Mesendoderm (in vitro differentiated cells): Measurements from ENCODE around the gene OPN4.

ENCODE experiments used
- DNase-seq: peaks from one replicate; pipeline ENCODE4 v3.0.0; 2013
- H2AK5ac ChIP-seq: 2 replicates; pipeline ENCODE4 v1.6.1; 2013; ENCODE audit warnings: low read length, inconsistent platforms
- H2BK120ac ChIP-seq: 2 replicates; pipeline ENCODE4 v1.6.1; 2013; ENCODE audit warnings: low read depth, mild to moderate bottlenecking, low read length, moderate library complexity, mixed read lengths
- H2BK15ac ChIP-seq: replicated peaks from 2 replicates; pipeline ENCODE4 v1.6.1; 2013; ENCODE audit warnings: low read depth, mild to moderate bottlenecking, moderate library complexity
- H2BK5ac ChIP-seq: 2 replicates; pipeline ENCODE4 v1.6.1; 2013; ENCODE audit warnings: low read length, inconsistent platforms
- H3K18ac ChIP-seq: 2 replicates; pipeline ENCODE4 v1.6.1; 2013; ENCODE audit warnings: mild to moderate bottlenecking, low read length, mixed read lengths
- H3K23ac ChIP-seq: one replicate; pipeline ENCODE4 v1.6.1; 2013; ENCODE audit warnings: low read length
- H3K27ac ChIP-seq: 2 replicates; pipeline ENCODE4 v1.5.1; 2013; ENCODE audit warnings: low read depth, mild to moderate bottlenecking, inconsistent platforms, low read length, moderate library complexity
- H3K27me3 ChIP-seq: 2 replicates; pipeline ENCODE4 v1.6.1; 2013; ENCODE audit warnings: low read length, control low read depth, mild to moderate bottlenecking, inconsistent platforms; ENCODE audit not compliant: insufficient read depth, poor library complexity
- H3K36me3 ChIP-seq: 2 replicates; pipeline ENCODE4 v1.6.1; 2013; ENCODE audit warnings: low read length, inconsistent platforms; ENCODE audit not compliant: control insufficient read depth, insufficient read depth
- H3K4ac ChIP-seq: one replicate; pipeline ENCODE4 v1.6.1; 2013; ENCODE audit warnings: low read depth, mild to moderate bottlenecking, low read length, moderate library complexity
- H3K4me1 ChIP-seq: 2 replicates; pipeline ENCODE4 v1.6.1; 2013; ENCODE audit warnings: low read depth, low read length, inconsistent platforms; ENCODE audit not compliant: control insufficient read depth
- H3K4me2 ChIP-seq: 2 replicates; pipeline ENCODE4 v1.6.1; 2013; ENCODE audit warnings: low read length
- H3K4me3 ChIP-seq: 2 replicates; pipeline ENCODE4 v1.5.1; 2013; ENCODE audit warnings: mild to moderate bottlenecking, low read length
- H3K56ac ChIP-seq: one replicate; pipeline ENCODE4 v1.6.1; 2013; ENCODE audit warnings: low read length
- H3K79me1 ChIP-seq: 2 replicates; pipeline ENCODE4 v1.6.1; 2013; ENCODE audit warnings: low read length, inconsistent platforms
- H3K79me2 ChIP-seq: 2 replicates; pipeline ENCODE4 v1.6.1; 2013; ENCODE audit warnings: mild to moderate bottlenecking, low read length; ENCODE audit not compliant: control insufficient read depth, insufficient read depth
- H3K9ac ChIP-seq: 2 replicates; pipeline ENCODE4 v1.6.1; 2013; ENCODE audit warnings: low read length, inconsistent platforms
- H4K5ac ChIP-seq: one replicate; pipeline ENCODE4 v1.6.1; 2013; ENCODE audit warnings: low read length
- H4K8ac ChIP-seq: one replicate; pipeline ENCODE4 v1.6.1; 2013; ENCODE audit warnings: low read depth, mild to moderate bottlenecking, control low read depth, low read length, moderate library complexity
- WGBS: extraction: QIAGEN DNeasy Blood & Tissue Kit; methylation state at CpG from one replicate; pipeline ENCODE4 v1.1.7; 2013; ENCODE audit warnings: low lambda C conversion rate, missing lambda C conversion rate; ENCODE audit not compliant: insufficient coverage; ENCODE audit errors: extremely low coverage; 5-methylcytosine and 5-hydroxymethylcytosine counted together

Gene OPN4

DNA sequence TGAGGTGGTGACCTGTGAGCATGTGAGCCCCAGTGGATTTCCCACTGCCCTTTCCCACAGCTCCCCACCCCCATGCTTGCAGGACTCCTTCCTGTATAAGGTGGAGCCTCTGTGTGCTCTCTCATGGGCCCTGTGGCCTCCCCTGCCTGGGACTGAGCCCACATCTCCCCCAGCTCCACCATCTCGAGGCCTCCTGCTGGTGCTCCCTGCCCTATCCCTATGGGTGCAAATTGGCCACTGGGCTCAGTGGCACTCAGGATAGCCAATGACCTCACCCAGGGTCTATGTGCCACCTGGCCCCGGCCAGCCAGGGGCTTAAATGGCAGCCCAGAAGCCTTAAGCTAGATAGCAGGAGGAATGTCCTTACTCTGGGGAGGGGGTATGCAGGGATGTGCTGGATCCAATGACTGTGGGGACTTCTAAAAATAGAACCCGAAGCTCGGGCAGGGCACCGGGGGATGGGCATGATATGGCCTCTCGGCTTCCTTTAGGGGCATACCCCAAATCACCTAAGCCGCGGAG, 16.0 kb downstream of the OPN4 start:
- Histone ChIP-seq H3K56ac (peak overlapping the region; percentile 30), H3K4ac (no peak overlapping the region), H4K5ac (no peak overlapping the region), H3K79me2 (no peaks in the 10 kb centered on the region), H2BK15ac (no peak overlapping the region), H3K4me1 (peaks cover 5% of the 10 kb centered on the region), H2AK5ac (no peak overlapping the region), H4K8ac (no peak overlapping the region), H3K4me2 (no peak overlapping the region), H3K27ac (no peak overlapping the region), H3K36me3 (no peaks in the 10 kb centered on the region), H2BK120ac (no peak overlapping the region), H3K9ac (no peak overlapping the region), H3K18ac (no peak overlapping the region), H3K23ac (no peak overlapping the region), H3K79me1 (no peaks in the 10 kb centered on the region), H3K4me3 (no peak overlapping the region), H3K27me3 (no peaks in the 10 kb centered on the region), H2BK5ac (no peak overlapping the region)
- DNase-seq, result peak; percentile 37
- WGBS, result no CpG with 5 or more reads among the region's 8 CpGs

DNA sequence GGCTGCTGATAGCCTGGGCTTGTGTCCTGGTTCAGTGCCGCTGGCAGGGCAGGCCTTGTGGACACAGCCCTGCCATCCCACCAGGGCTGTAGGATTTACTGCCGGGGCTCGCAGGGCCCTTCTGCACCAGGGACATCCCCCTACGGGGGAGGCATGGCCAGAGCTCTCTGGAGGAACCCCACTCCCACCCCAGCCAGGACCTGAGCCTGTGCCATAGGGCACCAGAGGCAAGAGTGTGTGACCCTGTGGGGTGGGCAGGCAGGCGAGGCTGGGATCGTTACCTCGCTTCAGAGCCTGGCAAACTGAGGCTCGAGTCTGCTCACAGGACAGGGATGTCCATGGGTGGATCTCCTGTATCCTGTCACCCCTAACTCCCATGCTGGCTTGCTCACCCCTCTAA, 16.5 kb downstream of the OPN4 start:
- no peak overlapping the region for H2AK5ac ChIP-seq
- no peaks in the 10 kb centered on the region for H3K36me3 ChIP-seq
- no peaks in the 10 kb centered on the region for H3K79me2 ChIP-seq
- no peaks in the 10 kb centered on the region for H3K79me1 ChIP-seq
- no peak overlapping the region for H3K4me2 ChIP-seq
- no peak overlapping the region for H3K18ac ChIP-seq
- no peak overlapping the region for H2BK15ac ChIP-seq
- H3K56ac ChIP-seq, result peak overlapping the region; percentile 42
- no peak overlapping the region for H4K8ac ChIP-seq
- H3K27me3 ChIP-seq, result no peaks in the 10 kb centered on the region
- H2BK5ac ChIP-seq, result no peak overlapping the region
- no CpG with 5 or more reads among the region's 8 CpGs for WGBS
- no peak overlapping the region for H2BK120ac ChIP-seq
- H3K4me1 ChIP-seq, result peaks cover 4% of the 10 kb centered on the region
- no peak overlapping the region for H3K4me3 ChIP-seq
- H3K27ac ChIP-seq, result no peak overlapping the region
- H3K4ac ChIP-seq, result no peak overlapping the region
- no peak overlapping the region for H4K5ac ChIP-seq
- DNase-seq, result no peak
- H3K23ac ChIP-seq, result no peak overlapping the region
- no peak overlapping the region for H3K9ac ChIP-seq

- no peak overlapping the region for H2BK120ac ChIP-seq
- H2BK5ac ChIP-seq, result no peak overlapping the region
- H3K56ac ChIP-seq, result peak overlapping the region; percentile 42
- H2BK15ac ChIP-seq, result no peak overlapping the region
- DNase-seq, result no peak
- no peak overlapping the region for H3K4me3 ChIP-seq
- no peak overlapping the region for H4K8ac ChIP-seq
- WGBS, result no CpG with 5 or more reads among the region's 3 CpGs
- peaks cover 4% of the 10 kb centered on the region for H3K4me1 ChIP-seq
- H3K79me1 ChIP-seq, result no peaks in the 10 kb centered on the region
- no peak overlapping the region for H4K5ac ChIP-seq
- no peaks in the 10 kb centered on the region for H3K27me3 ChIP-seq
- no peaks in the 10 kb centered on the region for H3K79me2 ChIP-seq
- no peak overlapping the region for H3K4ac ChIP-seq
- no peaks in the 10 kb centered on the region for H3K36me3 ChIP-seq
- no peak overlapping the region for H2AK5ac ChIP-seq
- no peak overlapping the region for H3K27ac ChIP-seq
- H3K9ac ChIP-seq, result no peak overlapping the region
- no peak overlapping the region for H3K4me2 ChIP-seq
- H3K23ac ChIP-seq, result no peak overlapping the region
- no peak overlapping the region for H3K18ac ChIP-seq
Measured at GRCh38 chr10:86671419-86671818, 17.1 kb downstream of the OPN4 start.

- H3K4ac ChIP-seq, result no peak overlapping the region
- WGBS, result no CpG with 5 or more reads among the region's 12 CpGs
- H3K4me1 ChIP-seq, result peaks cover 4% of the 10 kb centered on the region
- no peak overlapping the region for H3K27ac ChIP-seq
- no peak overlapping the region for H2BK5ac ChIP-seq
- H4K5ac ChIP-seq, result no peak overlapping the region
- H3K9ac ChIP-seq, result no peak overlapping the region
- no peaks in the 10 kb centered on the region for H3K79me2 ChIP-seq
- no peak overlapping the region for H3K23ac ChIP-seq
- no peak overlapping the region for H2AK5ac ChIP-seq
- no peak overlapping the region for H4K8ac ChIP-seq
- H3K4me3 ChIP-seq, result no peak overlapping the region
- no peaks in the 10 kb centered on the region for H3K27me3 ChIP-seq
- peak overlapping the region; percentile 28 for H3K56ac ChIP-seq
- no peaks in the 10 kb centered on the region for H3K79me1 ChIP-seq
- H3K18ac ChIP-seq, result no peak overlapping the region
- no peak overlapping the region for H2BK15ac ChIP-seq
- H3K4me2 ChIP-seq, result no peak overlapping the region
- no peaks in the 10 kb centered on the region for H3K36me3 ChIP-seq
- DNase-seq, result peak; percentile 52
- H2BK120ac ChIP-seq, result no peak overlapping the region
Measured at GRCh38 chr10:86671985-86672710, 17.8 kb downstream of the OPN4 start.

- Histone ChIP-seq H3K4ac (no peak overlapping the region), H3K36me3 (no peaks in the 10 kb centered on the region), H3K27me3 (no peaks in the 10 kb centered on the region), H4K5ac (no peak overlapping the region), H3K56ac (peak overlapping the region; percentile 25), H3K4me1 (peaks cover 4% of the 10 kb centered on the region), H3K23ac (no peak overlapping the region), H2BK5ac (no peak overlapping the region), H3K27ac (no peak overlapping the region), H3K79me2 (no peaks in the 10 kb centered on the region), H3K4me2 (no peak overlapping the region), H2BK15ac (no peak overlapping the region), H3K4me3 (no peak overlapping the region), H3K9ac (no peak overlapping the region), H4K8ac (no peak overlapping the region), H3K18ac (no peak overlapping the region), H2AK5ac (no peak overlapping the region), H2BK120ac (no peak overlapping the region), H3K79me1 (no peaks in the 10 kb centered on the region)
- no peak for DNase-seq
- WGBS, result no CpG with 5 or more reads among the region's 6 CpGs
Measured at GRCh38 chr10:86673216-86673826, 19.0 kb downstream of the OPN4 start.
